GM18909 (cell line): ENCODE data around the gene CFAP52.
"Not testable (repeated sequence)": the region's sequence is repeated elsewhere in the genome, so short reads cannot be mapped to it uniquely, and the experiment has no call there.

ENCODE experiments used
- ATAC-seq: cut with Tn5 transposase; IDR thresholded peaks from one replicate; pipeline ENCODE4 v1.9.1; 2021; ENCODE audit warnings: mild to moderate bottlenecking; ENCODE audit not compliant: unreplicated experiment, poor library complexity

The CFAP52 gene

GRCh38 chr17:9576521-9577372 is at the start of gene CFAP52:
CFAP52 (plus strand) TSS chr17:9576642; CDS start chr17:9576696, 54 bp downstream.
- peak; percentile 60 for ATAC-seq

- no peak for ATAC-seq
Observed at GRCh38 chr17:9527788-9528187, 48.7 kb upstream of the CFAP52 start.

- ATAC-seq = no peak
Observed at GRCh38 chr17:9529033-9529700, 47.3 kb upstream of the CFAP52 start.

GRCh38 chr17:9531034-9531433 is 45.4 kb upstream of the CFAP52 start:
- ATAC-seq = no peak

GRCh38 chr17:9532715-9533114 is 43.7 kb upstream of the CFAP52 start:
- no peak for ATAC-seq

GRCh38 chr17:9533441-9533840 is 43.0 kb upstream of the CFAP52 start:
- ATAC-seq = no peak

- ATAC-seq = no peak
Observed at GRCh38 chr17:9536061-9536460, 40.4 kb upstream of the CFAP52 start.

- ATAC-seq = no peak
Observed at GRCh38 chr17:9537177-9537776, 39.2 kb upstream of the CFAP52 start.

- ATAC-seq = no peak
Observed at GRCh38 chr17:9538626-9539025, 37.8 kb upstream of the CFAP52 start.

- ATAC-seq = no peak
Observed at GRCh38 chr17:9541718-9542117, 34.7 kb upstream of the CFAP52 start.

- no peak for ATAC-seq
Observed at GRCh38 chr17:9544221-9544620, 32.2 kb upstream of the CFAP52 start.

- no peak for ATAC-seq
Observed at GRCh38 chr17:9549215-9549614, 27.2 kb upstream of the CFAP52 start.

- ATAC-seq = no peak
Observed at GRCh38 chr17:9553181-9553580, 23.3 kb upstream of the CFAP52 start.

- ATAC-seq = no peak
Observed at GRCh38 chr17:9553596-9553995, 22.8 kb upstream of the CFAP52 start.

GRCh38 chr17:9554715-9555114 is 21.7 kb upstream of the CFAP52 start:
- not testable (repeated sequence) for ATAC-seq

- ATAC-seq = no peak
Observed at GRCh38 chr17:9557161-9557755, 19.2 kb upstream of the CFAP52 start.

- ATAC-seq = no peak
Observed at GRCh38 chr17:9557857-9558256, 18.6 kb upstream of the CFAP52 start.

- no peak for ATAC-seq
Observed at GRCh38 chr17:9564104-9564503, 12.3 kb upstream of the CFAP52 start.

- ATAC-seq = no peak
Observed at GRCh38 chr17:9566067-9566466, 10.4 kb upstream of the CFAP52 start.

GRCh38 chr17:9566739-9567138 is 9.7 kb upstream of the CFAP52 start:
- not testable (repeated sequence) for ATAC-seq

- ATAC-seq = no peak
Observed at GRCh38 chr17:9568004-9568403, 8.4 kb upstream of the CFAP52 start.
